GM19397 (cell line): ENCODE measurements around the gene SLAMF7.
"Not testable (repeated sequence)": the region's sequence is repeated elsewhere in the genome, so short reads cannot be mapped to it uniquely, and the experiment has no call there.

Source experiments
- ATAC-seq: cut with Tn5 transposase; IDR thresholded peaks from one replicate; pipeline ENCODE4 v1.9.1; 2021; ENCODE audit warnings: mild to moderate bottlenecking, moderate library complexity; ENCODE audit not compliant: unreplicated experiment

The SLAMF7 gene

GRCh38 chr1:160772331-160772730, 33.3 kb downstream of the SLAMF7 start:
- no peak for ATAC-seq

- no peak for ATAC-seq
These were observed 34.0 kb downstream of the SLAMF7 start for GRCh38 chr1:160773093-160773492.

- ATAC-seq: no peak
These were observed 36.1 kb downstream of the SLAMF7 start for GRCh38 chr1:160774886-160775719.

GRCh38 chr1:160776178-160776577, 37.1 kb downstream of the SLAMF7 start:
- ATAC-seq: no peak

- no peak for ATAC-seq
These were observed 38.5 kb downstream of the SLAMF7 start for GRCh38 chr1:160777486-160778089.

- ATAC-seq: no peak
These were observed 39.9 kb downstream of the SLAMF7 start for GRCh38 chr1:160778976-160779375.

- no peak for ATAC-seq
These were observed 40.8 kb downstream of the SLAMF7 start for GRCh38 chr1:160779626-160780397.

GRCh38 chr1:160780398-160780755, 41.3 kb downstream of the SLAMF7 start:
- ATAC-seq: no peak

GRCh38 chr1:160781186-160781766, 42.2 kb downstream of the SLAMF7 start:
- no peak for ATAC-seq

- ATAC-seq: peak; percentile 80
These were observed 43.1 kb downstream of the SLAMF7 start for GRCh38 chr1:160781914-160782689.

GRCh38 chr1:160782988-160783765, 44.1 kb downstream of the SLAMF7 start:
- not testable (repeated sequence) for ATAC-seq

GRCh38 chr1:160789051-160789701, 50.1 kb downstream of the SLAMF7 start:
- peak; percentile 15 for ATAC-seq

GRCh38 chr1:160789702-160790611, 50.9 kb downstream of the SLAMF7 start:
- peak; percentile 79 for ATAC-seq

GRCh38 chr1:160794376-160794775, 55.3 kb downstream of the SLAMF7 start:
- ATAC-seq: no peak

- peak; percentile 72 for ATAC-seq
These were observed 56.9 kb downstream of the SLAMF7 start, which contains the start of gene LY9 for GRCh38 chr1:160795951-160796383. Gene LY9, plus strand, starts transcription at chr1:160796174. Its CDS starts 14 bp downstream, at chr1:160796188.

GRCh38 chr1:160797271-160797709, 58.2 kb downstream of the SLAMF7 start:
- ATAC-seq: no peak

- no peak for ATAC-seq
These were observed 58.8 kb downstream of the SLAMF7 start for GRCh38 chr1:160797861-160798273.

GRCh38 chr1:160798439-160798838, 59.4 kb downstream of the SLAMF7 start:
- no peak for ATAC-seq
